Right ventricle myocardium inferior (tissue), 1 donor: ENCODE measurements around the gene CLIC3. TPM values are rescaled to one million over a fixed set of nuclear protein-coding genes. Genes with fewer than 3 reads are reported as not detected.

Source experiments
- ATAC-seq: fragments of 200-7000 bp; cut with Tn5 transposase; one replicate; pipeline ENCODE4 v1.9.1; 2020; ENCODE audit warnings: mild to moderate bottlenecking, moderate library complexity
- DNase-seq: peaks from one replicate; pipeline ENCODE4 v3.0.0; 2021; ENCODE audit errors: missing footprints
- intact Hi-C: fragments of 100-400 bp; cut with DNase I; formaldehyde crosslinking; loops from one replicate; pipeline ENCODE4 v1.11.0; 2022
- total RNA-seq: library from RNA; stranded (reverse); fragmentation: NEBNext Ultra II Directional; extraction: Animal tissue kit (Norgen Biotek cat#: 25700); gene quantifications from one replicate; pipeline ENCODE4 v1.2.1, GENCODE V29; 2021
- donor health status: DM: no; HTN: yes; CAD: no; lungs with severe emphysema.

CLIC3 gene
- total RNA-seq, 1 donor from 2014 or later = 1.1 TPM

DNA sequence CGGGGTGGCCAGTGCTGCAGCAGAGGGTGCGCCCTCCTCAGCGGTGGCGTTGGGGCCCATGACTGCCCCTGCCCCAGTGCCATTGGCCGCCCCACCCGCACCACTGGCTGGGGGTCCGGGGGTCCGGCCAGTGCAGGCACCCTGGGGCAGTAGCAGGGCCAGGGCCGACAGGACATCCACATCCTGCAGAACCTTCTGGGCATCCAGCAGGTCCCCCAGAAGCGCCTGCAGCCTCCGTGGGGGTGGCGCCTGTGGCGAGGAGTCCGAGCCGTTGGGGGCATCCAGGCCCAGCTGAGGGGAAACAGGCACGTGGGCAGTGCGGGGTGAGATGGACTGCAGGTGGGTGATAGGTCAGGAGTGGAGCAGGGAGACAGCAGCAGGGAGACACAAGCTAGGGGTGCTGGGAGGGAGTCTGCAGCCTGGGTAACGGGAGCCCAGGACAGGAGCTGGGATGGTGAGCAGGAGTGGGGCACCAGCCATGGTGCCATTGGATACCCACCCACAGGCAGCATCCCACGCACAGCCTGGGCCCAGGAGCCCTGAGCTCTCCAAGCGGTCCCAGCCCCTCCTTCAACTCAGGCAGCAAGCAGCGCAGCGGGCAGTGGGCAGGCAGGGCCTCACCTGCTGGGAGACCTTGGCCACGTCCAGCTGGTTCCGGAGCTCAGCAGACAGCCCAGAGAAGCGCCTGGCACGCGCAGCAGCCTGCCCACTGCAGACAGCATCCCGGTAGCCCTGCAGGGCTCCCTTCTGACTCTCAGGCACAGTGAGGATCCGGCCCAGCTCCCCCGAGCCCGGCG lies 24.6 kb upstream of the CLIC3 start:
- DNase-seq (no peak), ATAC-seq (no peak)
- intact Hi-C loops = no loop called here

DNA sequence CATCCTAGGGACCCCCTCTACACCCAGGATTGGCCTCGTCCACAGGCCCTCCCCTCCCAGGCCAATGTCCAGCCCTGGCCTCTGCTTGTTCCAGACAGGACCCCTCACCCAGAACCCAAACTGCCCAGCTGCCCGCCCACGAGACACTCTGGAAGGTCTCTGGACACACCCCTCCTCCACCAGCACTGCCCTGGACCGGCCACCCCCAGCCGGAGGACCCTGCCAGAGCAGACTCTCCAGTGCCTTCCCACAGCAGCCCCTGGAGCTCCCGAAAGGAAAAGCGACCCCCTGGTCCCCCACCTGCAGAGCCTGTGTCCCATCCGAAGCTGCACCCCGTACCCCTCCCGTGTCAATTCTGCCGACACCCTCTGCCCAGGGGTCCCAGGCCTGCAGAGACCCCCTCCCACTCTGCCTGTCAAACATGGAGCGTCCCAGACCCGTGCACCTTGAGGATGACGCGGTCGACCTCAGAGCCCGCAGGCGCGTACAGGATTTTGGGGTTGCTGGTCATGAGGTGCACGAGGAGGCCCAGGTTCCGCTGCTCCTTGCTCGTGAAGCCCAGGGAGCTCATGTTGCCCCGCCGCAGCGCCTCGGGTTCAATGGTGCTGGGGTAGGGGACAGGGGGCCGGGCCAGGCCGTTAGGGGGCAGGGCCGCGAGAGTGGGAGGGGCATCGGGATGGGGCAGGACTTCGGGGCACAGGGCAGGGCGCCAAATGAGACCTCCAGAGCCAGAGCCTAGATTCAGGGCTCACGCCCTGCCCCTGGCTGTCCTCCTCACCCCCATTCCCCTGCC lies 23.7 kb upstream of the CLIC3 start:
- ATAC-seq (no peak), DNase-seq (no peak)
- intact Hi-C loops = no loop called here

GRCh38 chr9:137018761-137019559 lies 22.6 kb upstream of the CLIC3 start:
- ATAC-seq (no peak), DNase-seq (no peak)
- intact Hi-C loops = no loop called here

DNA sequence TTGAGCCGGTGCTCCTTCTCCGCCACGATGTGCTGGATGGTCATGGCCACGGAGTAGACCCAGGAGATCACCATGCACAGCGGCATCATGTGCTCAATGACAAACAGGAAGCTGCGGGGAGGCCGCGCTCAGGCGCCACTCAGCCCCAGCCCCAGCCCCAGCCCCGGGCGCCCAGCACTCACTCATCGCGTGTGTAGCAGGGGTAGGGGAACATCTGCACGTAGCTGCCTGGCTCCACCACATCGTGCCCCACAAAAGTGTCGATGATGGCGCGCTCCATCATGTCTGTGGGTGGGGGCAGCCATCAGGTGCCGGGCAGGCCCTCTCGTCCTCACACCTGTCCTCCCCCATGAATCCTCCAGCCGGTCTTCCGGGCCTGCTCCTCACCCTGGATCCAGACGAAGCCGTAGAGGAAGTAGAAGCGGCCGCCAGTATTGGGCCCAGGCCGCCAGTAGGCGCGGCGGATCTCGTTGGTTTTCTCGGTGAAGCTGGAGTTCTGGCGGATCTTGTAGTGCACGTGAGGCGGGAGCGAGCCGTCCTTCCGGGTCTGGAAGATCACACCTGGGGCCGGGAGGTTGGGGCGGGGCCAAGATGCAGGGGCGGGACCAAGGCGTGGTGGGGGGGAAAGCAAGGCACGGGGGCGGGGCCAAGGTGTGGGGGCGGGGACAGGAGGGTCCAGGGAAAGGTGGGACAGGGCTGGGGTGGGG lies 21.6 kb upstream of the CLIC3 start:
- intact Hi-C loops = no loop called here
- DNase-seq = no peak
- no peak for ATAC-seq

GRCh38 chr9:137017071-137017470 lies 20.7 kb upstream of the CLIC3 start:
- intact Hi-C loops = no loop called here
- DNase-seq = no peak
- no peak for ATAC-seq

DNA sequence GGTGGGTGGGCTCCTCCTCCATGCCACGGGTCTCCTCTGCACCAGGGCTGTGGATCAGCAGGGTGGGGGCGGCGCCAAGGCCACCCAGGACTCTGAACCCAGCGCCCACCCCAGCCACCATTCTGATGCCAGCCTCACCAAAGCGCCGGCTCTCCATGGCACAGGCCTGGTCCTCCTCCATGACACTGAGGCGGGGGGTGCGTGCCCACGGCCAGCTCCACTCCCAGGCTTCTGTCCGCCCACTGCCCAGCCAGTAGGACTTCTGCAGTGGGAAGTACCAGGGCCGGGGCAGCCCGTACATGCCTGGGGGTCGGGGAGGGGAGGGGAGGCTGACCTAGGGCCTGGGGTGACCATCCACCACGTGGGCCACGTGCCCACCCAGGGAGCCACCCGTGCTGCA lies 20.1 kb upstream of the CLIC3 start:
- ATAC-seq = no peak
- intact Hi-C loops = no loop called here
- no peak for DNase-seq

DNA sequence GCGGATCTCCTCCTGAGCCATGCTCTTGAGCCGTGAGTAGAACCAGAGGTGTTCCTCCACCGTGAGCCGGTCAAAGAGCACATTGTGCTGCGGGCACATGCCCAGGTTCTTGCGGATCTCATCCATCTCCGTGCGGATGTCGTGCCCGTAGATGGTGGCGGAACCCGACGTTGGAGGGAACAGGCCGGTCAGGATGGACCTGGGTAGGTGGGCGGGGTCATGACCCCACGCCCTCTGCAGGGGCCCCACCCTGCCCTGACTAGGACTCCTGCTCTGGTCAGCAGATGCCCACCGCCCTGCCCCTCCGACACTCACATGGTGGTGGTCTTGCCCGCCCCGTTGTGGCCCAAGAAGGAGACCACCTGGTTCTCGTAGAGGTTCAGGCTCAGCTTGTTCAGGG lies 19.6 kb upstream of the CLIC3 start:
- no peak for ATAC-seq
- intact Hi-C loops = no loop called here
- DNase-seq = no peak

GRCh38 chr9:137015540-137015930 lies 19.2 kb upstream of the CLIC3 start:
- no peak for ATAC-seq
- intact Hi-C loops = no loop called here
- no peak for DNase-seq

- DNase-seq (no peak), ATAC-seq (no peak)
- intact Hi-C loops = no loop called here
These were observed 18.6 kb upstream of the CLIC3 start for GRCh38 chr9:137014776-137015539.

- intact Hi-C loops = no loop called here
- DNase-seq = no peak
- ATAC-seq = no peak
These were observed 17.8 kb upstream of the CLIC3 start for GRCh38 chr9:137014166-137014565.

DNA sequence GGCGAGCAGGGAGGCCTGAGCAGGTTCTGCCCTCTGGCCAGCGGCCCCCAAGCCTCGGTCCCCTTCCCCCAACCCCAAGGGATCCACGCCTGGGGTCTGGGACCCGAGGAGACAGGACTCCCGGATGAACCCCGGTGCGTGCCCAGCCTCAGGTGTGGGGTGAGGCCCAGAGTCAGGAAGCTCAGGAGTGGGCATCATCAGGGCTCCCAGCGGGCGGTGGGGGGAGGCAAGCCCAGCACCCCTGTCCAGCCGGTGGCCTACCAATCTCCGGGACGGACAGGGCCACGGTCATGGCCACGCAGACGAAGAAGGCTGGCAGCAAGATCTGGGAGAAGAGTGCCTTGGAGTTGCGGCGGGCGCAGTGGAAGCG lies 17.2 kb upstream of the CLIC3 start:
- DNase-seq (no peak), ATAC-seq (no peak)
- intact Hi-C loops = no loop called here

DNA sequence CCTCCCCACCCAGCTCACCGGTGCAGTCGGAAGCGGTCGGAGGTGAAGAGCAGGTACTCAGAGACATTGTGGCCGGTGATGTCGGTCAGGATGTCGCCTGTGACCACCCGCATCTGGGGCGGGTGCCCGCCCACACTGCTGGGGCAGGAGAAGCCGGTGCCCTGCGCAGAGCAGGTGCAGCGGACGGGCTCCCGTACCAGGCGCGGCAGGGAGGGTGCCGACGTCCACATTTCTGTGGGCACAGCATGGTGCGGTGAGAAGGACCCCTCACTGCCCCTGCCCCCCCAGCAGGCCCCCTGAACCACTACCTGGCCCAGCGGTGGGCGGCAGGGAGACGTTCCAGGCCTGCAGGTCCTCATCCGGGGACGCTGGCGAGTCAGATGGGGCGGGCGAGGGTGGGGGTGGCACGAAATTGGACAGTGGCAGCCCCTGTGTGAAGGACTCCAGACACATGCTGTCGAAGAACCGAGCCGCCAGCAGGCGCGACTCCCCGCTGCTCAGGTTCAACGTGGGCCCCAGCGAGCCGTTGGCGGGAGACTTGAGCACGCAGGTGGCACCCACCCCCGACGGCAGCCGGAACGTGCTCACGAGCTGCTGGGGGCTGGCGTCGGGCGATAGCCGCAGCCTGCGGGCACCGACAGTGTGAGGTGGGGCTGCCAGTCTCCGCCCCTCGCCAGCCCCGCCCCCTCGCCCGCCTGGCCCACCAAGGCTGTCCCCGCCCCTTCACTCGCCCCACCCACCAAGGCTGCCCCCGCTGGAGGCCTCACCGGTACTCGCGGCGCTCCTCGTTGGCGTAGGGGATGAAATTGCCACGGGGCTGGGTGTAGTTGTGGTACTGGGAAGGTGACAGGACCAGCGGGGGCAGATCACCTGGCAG lies 16.6 kb upstream of the CLIC3 start:
- intact Hi-C loops = no loop called here
- ATAC-seq (no peak), DNase-seq (no peak)

GRCh38 chr9:137011907-137012675 lies 15.7 kb upstream of the CLIC3 start:
- DNase-seq (no peak), ATAC-seq (no peak)
- intact Hi-C loops = no loop called here

- no peak for ATAC-seq
These were observed 14.8 kb upstream of the CLIC3 start for GRCh38 chr9:137011156-137011555.

DNA sequence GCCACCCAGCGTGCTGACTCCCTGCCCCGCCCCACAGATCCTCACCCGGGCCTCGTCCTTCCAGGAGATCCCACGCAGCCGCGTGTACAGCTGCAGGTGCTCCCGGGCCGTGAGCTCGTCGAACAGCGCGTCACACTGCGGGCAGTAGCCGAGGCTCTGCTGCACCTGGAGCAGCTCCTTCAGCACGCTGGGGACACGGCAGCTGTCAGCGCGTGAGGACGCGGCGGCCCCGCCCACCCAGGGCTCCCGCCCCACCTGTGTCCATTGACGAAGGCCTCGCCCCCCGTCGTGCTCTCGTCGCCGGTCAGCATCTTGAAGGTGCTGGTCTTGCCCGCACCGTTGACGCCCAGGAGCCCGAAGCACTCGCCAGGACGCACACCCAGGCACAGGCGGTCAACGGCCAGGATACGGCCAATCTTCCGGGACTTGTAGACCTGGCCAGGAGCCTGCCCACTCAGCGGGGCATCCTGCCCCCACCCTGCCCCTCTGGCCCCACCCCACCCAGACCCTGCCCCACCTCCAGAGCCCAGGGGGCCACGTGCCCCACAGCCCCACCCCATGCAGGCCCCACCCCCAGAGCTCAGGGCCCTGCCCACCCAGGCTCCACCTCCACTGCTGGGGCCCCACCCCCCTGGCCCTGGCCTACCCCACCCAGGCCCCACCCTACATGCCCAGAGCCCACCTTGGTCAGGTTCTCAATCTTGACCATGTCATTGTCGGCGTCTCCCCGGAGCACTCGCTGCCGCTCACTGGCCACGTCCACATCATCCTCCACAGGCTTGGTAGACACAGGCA lies 13.8 kb upstream of the CLIC3 start:
- ATAC-seq (no peak), DNase-seq (no peak)
- intact Hi-C loops = no loop called here

More at GRCh38 chr9:137011156-137011555, 14.8 kb upstream of the CLIC3 start:
- intact Hi-C loops = no loop called here
- no peak for DNase-seq

GRCh38 chr9:137009217-137009616 lies 12.8 kb upstream of the CLIC3 start:
- no peak for ATAC-seq
- DNase-seq = no peak
- intact Hi-C loops = no loop called here
